CD4-positive, alpha-beta T cell (primary cell): ENCODE measurements around the gene EBPL. TPM values are rescaled to one million over a fixed set of nuclear protein-coding genes. Genes with fewer than 3 reads are reported as not detected.

Source experiments
- ATAC-seq: fragments of 200-7000 bp; cut with Tn5 transposase; one replicate; pipeline ENCODE4 v1.10.0; 2022; ENCODE audit warnings: mild to moderate bottlenecking; ENCODE audit not compliant: poor library complexity
- CTCF ChIA-PET: fragments of 350-600 bp; sonication (Branson Sonifier 250); formaldehyde crosslinking; loops from one replicate; lab custom pipeline; 2021; ENCODE audit warnings: antibody characterized with exemption, inconsistent platforms; lab: Charles Lee
- POLR2A ChIA-PET: fragments of 350-600 bp; sonication (Branson Sonifier 250); formaldehyde crosslinking; loops from one replicate; lab custom pipeline; 2021; ENCODE audit warnings: antibody characterized with exemption, inconsistent platforms; lab: Charles Lee
- DNase-seq, 14 experiments: peaks; one replicate each; pipeline ENCODE4 v3.0.0-alpha.2; 2013 to 2020; ENCODE audit warnings: mixed read lengths in 2 of 14
- H3K27ac ChIP-seq, 2 donors: one replicate each; pipeline versions ENCODE4 v1.5.1 to v1.7.0; 2013; ENCODE audit warnings: low read length in 2 of 2, low read depth in 1 of 2, mild to moderate bottlenecking in 1 of 2
- H3K27me3 ChIP-seq, 2 experiments: 1 replicate in 1 of 2; 2 replicates in 1 of 2; pipeline versions ENCODE4 v1.6.1 to v1.7.0; 2013; ENCODE audit warnings: low read length in 2 of 2, control low read depth in 1 of 2, mild to moderate bottlenecking in 1 of 2, moderate library complexity in 1 of 2; ENCODE audit not compliant: insufficient read depth in 2 of 2, control insufficient read depth in 1 of 2
- H3K36me3 ChIP-seq: one replicate; pipeline ENCODE4 v1.6.1; 2013; ENCODE audit warnings: low read length, control low read depth; ENCODE audit not compliant: insufficient read depth
- H3K4me1 ChIP-seq: one replicate; pipeline ENCODE4 v1.6.1; 2013; ENCODE audit warnings: low read length, control low read depth; ENCODE audit not compliant: insufficient read depth
- H3K4me3 ChIP-seq: one replicate; pipeline ENCODE4 v1.5.1; 2013; ENCODE audit warnings: mild to moderate bottlenecking, low read length, moderate library complexity
- H3K9me3 ChIP-seq, 2 experiments: 1 replicate in 1 of 2; 2 replicates in 1 of 2; pipeline versions ENCODE4 v1.6.1 to v1.7.0; 2013; ENCODE audit warnings: low read length in 2 of 2, mild to moderate bottlenecking in 2 of 2, control low read depth in 1 of 2, moderate library complexity in 1 of 2; ENCODE audit not compliant: control insufficient read depth in 1 of 2, insufficient read depth in 1 of 2
- H3K27ac Mint-ChIP-seq: one replicate; pipeline ENCODE4 v1.8.0; 2020; ENCODE audit warnings: mixed read lengths
- H3K27me3 Mint-ChIP-seq: one replicate; pipeline ENCODE4 v1.8.0; 2021; ENCODE audit warnings: mixed read lengths
- H3K36me3 Mint-ChIP-seq: one replicate; pipeline ENCODE4 v1.8.0; 2021; ENCODE audit warnings: low read depth, mixed read lengths
- H3K4me1 Mint-ChIP-seq: one replicate; pipeline ENCODE4 v1.8.0; 2021; ENCODE audit warnings: low read depth, mixed read lengths
- H3K4me3 Mint-ChIP-seq: one replicate; pipeline ENCODE4 v1.8.0; 2020; ENCODE audit warnings: mild to moderate bottlenecking, mixed read lengths
- H3K9me3 Mint-ChIP-seq: one replicate; pipeline ENCODE4 v1.8.0; 2020; ENCODE audit warnings: mixed read lengths
- CTCF ChIP-seq: fragments of 200-600 bp; IDR thresholded peaks from one replicate; pipeline ENCODE4 v1.8.0; 2022; ENCODE audit warnings: antibody characterized with exemption, mild to moderate bottlenecking
- intact Hi-C, 2 experiments: fragments of 100-400 bp; cut with DNase I in 1 of 2; cut with micrococcal nuclease in 1 of 2; formaldehyde crosslinking; loops; one replicate each; pipeline versions ENCODE4 v1.15.1 to v1.9.0; 2023 to 2025; cut with DNase I, micrococcal nuclease
- total RNA-seq, 174 experiments: library from RNA in 2 of 174; stranded (reverse) in 2 of 174; gene quantifications; one replicate each; pipeline ENCODE4 v1.2.3 and lab custom pipeline; 2021 to 2026

EBPL gene
- total RNA-seq, 2 experiments from 2014 or later = 22.3 to 23.2 TPM

DNA sequence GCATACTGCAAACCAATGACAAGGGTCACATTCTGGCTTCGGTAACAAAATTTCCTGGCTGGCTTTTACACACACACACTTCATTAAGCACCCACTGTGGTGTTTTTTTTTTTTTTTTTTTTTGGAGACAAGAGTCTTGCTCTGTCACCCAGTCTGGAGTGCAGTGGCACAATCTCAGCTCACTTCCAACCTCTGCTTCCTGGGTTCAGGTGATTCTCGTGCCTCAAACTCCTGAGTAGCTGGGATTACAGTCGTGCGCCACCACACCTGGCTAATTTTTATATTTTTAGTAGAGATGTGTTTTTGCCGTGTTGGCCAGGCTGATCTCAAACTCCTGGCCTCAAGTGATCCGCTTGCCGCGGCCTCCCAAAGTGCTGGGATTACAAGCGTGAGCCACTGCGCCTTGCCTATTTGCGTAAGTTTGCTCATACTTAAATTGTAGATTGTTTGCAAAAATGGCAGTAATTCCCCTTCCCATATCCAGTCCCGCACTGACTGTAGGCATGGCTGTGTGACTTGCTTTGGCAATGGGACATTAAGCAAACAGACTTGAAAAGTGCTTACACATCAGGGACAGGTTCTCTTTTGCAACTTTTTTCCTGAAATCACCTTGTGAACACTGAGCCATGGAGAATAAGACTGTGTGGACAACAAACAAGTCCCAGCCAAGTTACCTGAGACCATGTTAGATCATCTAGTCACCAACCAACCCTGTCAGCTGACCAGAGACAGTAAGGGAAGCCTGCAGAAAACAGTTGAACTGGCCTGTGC lies 42.1 kb upstream of the EBPL start:
- Histone ChIP-seq H3K4me3 (no peak overlapping the region), H3K27me3 (no peaks in the 10 kb centered on the region), H3K9me3 (no peaks in the 10 kb centered on the region), H3K4me1 (no peaks in the 10 kb centered on the region), H3K36me3 (peaks cover 6% of the 10 kb centered on the region), H3K27ac (no peak overlapping the region)
- no peak overlapping the region for H3K27ac Mint-ChIP-seq
- DNase-seq = no peak
- ChIA-PET POLR2A (no interaction called here), CTCF (no interaction called here)
- no peak overlapping the region for H3K4me3 Mint-ChIP-seq
- no peak for ATAC-seq
- no peaks in the 10 kb centered on the region for H3K4me1 Mint-ChIP-seq
- intact Hi-C loops = no loop called here
- H3K36me3 Mint-ChIP-seq = peaks cover 28% of the 10 kb centered on the region
- no peaks in the 10 kb centered on the region for H3K27me3 Mint-ChIP-seq
- no peak for TF ChIP-seq CTCF
- no peaks in the 10 kb centered on the region for H3K9me3 Mint-ChIP-seq

GRCh38 chr13:49731766-49732165 lies 40.5 kb upstream of the EBPL start:
- Mint-ChIP-seq H3K4me1 (no peaks in the 10 kb centered on the region), H3K27me3 (no peaks in the 10 kb centered on the region), H3K36me3 (peaks cover 38% of the 10 kb centered on the region), H3K4me3 (no peak overlapping the region), H3K27ac (no peak overlapping the region), H3K9me3 (no peaks in the 10 kb centered on the region)
- ATAC-seq = no peak
- ChIA-PET CTCF (no interaction called here), POLR2A (no interaction called here)
- intact Hi-C loops = no loop called here
- no peaks in the 10 kb centered on the region for H3K4me1 ChIP-seq
- no peak overlapping the region for H3K4me3 ChIP-seq
- no peak overlapping the region for H3K27ac ChIP-seq
- no peak for DNase-seq
- H3K27me3 ChIP-seq = no peaks in the 10 kb centered on the region
- no peak for TF ChIP-seq CTCF
- H3K36me3 ChIP-seq = peaks cover 9% of the 10 kb centered on the region
- no peaks in the 10 kb centered on the region for H3K9me3 ChIP-seq

DNA sequence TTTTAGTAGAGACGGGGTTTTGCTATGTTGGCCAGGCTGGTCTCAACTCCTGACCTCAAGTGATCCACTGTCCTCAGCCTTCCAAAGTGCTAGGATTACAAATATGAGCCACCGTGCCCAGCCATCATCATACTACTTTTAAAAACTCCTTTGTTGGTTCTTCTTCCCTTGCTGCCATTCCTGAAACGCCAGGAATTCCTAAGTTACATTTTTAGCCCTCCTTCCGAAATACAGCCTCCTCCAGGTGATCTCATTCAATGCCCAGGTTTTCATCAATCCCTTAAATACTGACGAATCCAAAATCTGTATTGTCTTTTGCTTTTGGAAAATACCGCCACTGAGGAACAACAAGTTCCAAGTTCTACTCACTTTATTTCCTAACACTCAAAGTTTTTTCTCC lies 25.3 kb upstream of the EBPL start:
- no peaks in the 10 kb centered on the region for H3K27me3 ChIP-seq
- Mint-ChIP-seq H3K4me3 (no peak overlapping the region), H3K27me3 (no peaks in the 10 kb centered on the region), H3K9me3 (peaks cover 11% of the 10 kb centered on the region), H3K27ac (no peak overlapping the region), H3K4me1 (no peaks in the 10 kb centered on the region), H3K36me3 (peaks cover 89% of the 10 kb centered on the region)
- ChIA-PET CTCF (no interaction called here), POLR2A (no interaction called here)
- no peak for TF ChIP-seq CTCF
- peaks cover 37% of the 10 kb centered on the region for H3K36me3 ChIP-seq
- DNase-seq (no peak), ATAC-seq (no peak)
- intact Hi-C loops = no loop called here
- H3K27ac ChIP-seq = no peak overlapping the region
- H3K4me1 ChIP-seq = no peaks in the 10 kb centered on the region
- H3K4me3 ChIP-seq = no peak overlapping the region
- H3K9me3 ChIP-seq = peaks cover 4 to 5% of the 10 kb centered on the region in 2 experiments
